ENCODE results near the gene C2orf69. TPM values are rescaled to one million over a fixed set of nuclear protein-coding genes. Genes with fewer than 3 reads are reported as not detected.

Gene C2orf69
- total and polyA plus RNA-seq, 2 experiments from 2014 or later = 33.4 to 39.2 TPM

DNA sequence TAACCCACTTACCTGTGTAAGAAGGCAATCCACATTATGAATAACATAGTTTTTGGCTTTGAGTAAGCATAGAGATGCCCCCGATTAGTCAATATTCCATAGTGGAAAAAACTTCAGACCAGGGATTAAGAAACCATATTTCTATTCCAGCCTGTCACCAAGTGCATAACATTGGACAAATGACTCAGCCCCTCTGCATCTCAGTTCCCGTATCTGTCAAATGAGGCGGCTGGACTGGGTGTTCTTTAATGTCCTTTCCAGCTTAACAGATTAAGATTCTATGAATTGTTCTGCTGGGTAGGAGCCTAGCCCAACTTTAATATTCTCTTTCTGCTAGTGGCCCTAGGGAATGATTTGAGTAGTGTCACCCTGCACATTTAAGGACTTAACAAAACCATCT, 48.3 kb upstream of the C2orf69 start (continued):
- TF ChIP-seq ZNF462 (CRISPR knock-in tag; IDR thresholded peaks at IDR 0.05) (no peak), POLR2AphosphoS5 (IDR thresholded peaks at IDR 0.05; ENCODE audit: low read depth) (no peak), ETS1 (IDR thresholded peaks at IDR 0.05) (no peak)

DNA sequence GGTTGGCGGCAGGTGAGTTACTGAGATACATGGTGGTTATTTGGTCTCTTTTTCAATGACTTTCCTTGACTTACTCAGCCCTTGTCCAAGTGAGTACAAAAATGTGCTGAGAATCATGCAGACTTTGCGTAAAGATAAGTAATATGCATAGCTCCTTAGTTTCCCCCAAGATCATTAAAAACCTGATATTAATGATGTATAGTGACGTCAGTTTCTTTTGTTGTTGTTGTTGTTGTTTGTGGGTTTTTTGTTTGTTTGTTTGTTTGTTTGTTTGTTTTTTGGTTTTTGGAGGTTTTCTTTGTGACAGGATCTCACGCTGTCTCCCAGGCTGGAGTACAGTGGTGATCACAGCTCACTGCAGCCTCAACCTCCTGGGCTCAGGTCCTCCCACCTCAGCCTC, 45.2 kb upstream of the C2orf69 start:
- Histone ChIP-seq H3K9me2 (ENCODE audit: insufficient read depth) (no peaks in the 10 kb centered on the region), H3K4me3 (no peak overlapping the region), H3K4me1 (ENCODE audit: insufficient read depth) (peaks cover 37% of the 10 kb centered on the region), H2AFZ (no peak overlapping the region), H3K79me2 (replicated peaks; ENCODE audit: insufficient read depth) (no peaks in the 10 kb centered on the region), H3K27ac (ENCODE audit: low read depth) (no peak overlapping the region), H3K27me3 (ENCODE audit: insufficient read depth) (no peaks in the 10 kb centered on the region), H4K20me1 (replicated peaks; ENCODE audit: insufficient read depth) (no peaks in the 10 kb centered on the region), H3F3A (replicated peaks; ENCODE audit: low read depth) (no peaks in the 10 kb centered on the region), H3K4me2 (no peak overlapping the region), H3K36me3 (ENCODE audit: insufficient read depth) (no peaks in the 10 kb centered on the region)
- H3K27ac Mint-ChIP-seq = no peak overlapping the region
- H3K36me3 Mint-ChIP-seq (ENCODE audit: low read depth) = no peaks in the 10 kb centered on the region
- ATAC-seq (no peak), DNase-seq (ENCODE audit: low spot score) (no peak)
- no peak overlapping the region for H3K4me3 Mint-ChIP-seq
- peaks cover 43% of the 10 kb centered on the region for H3K4me1 Mint-ChIP-seq
- H3K27me3 Mint-ChIP-seq (ENCODE audit: insufficient read depth, low read depth, poor library complexity) = no peaks in the 10 kb centered on the region
- no peaks in the 10 kb centered on the region for H3K9me3 Mint-ChIP-seq
- TF ChIP-seq CTCF (conservative IDR thresholded peaks at IDR 0.05; ENCODE audit: low read depth in 2 of 2) (no peak), EZH2phosphoT487 (IDR thresholded peaks at IDR 0.05; ENCODE audit: unreplicated experiment) (no peak), CREB1 (CRISPR knock-in tag; IDR thresholded peaks at IDR 0.05; ENCODE audit: low read depth) (no peak), ETS1 (IDR thresholded peaks at IDR 0.05) (no peak), POLR2AphosphoS5 (IDR thresholded peaks at IDR 0.05; ENCODE audit: low read depth) (no peak), STAT1 (IDR thresholded peaks at IDR 0.05; ENCODE audit: unreplicated experiment) (no peak), ZNF114 (CRISPR knock-in tag; IDR thresholded peaks at IDR 0.05) (no peak), ZNF331 (CRISPR knock-in tag; IDR thresholded peaks at IDR 0.05; ENCODE audit: low read depth) (no peak), NANOG (IDR thresholded peaks at IDR 0.05; ENCODE audit: borderline replicate concordance) (no peak), JUNB (IDR thresholded peaks at IDR 0.05; ENCODE audit: unreplicated experiment) (no peak), EZH2 (IDR thresholded peaks at IDR 0.05; ENCODE audit: low read depth, unreplicated experiment) (no peak)

Measured in GM23338 (cell line).